GM18909 (cell line): ENCODE data around the gene LRP8.

Source experiments
- ATAC-seq: cut with Tn5 transposase; IDR thresholded peaks from one replicate; pipeline ENCODE4 v1.9.1; 2021; ENCODE audit warnings: mild to moderate bottlenecking; ENCODE audit not compliant: unreplicated experiment, poor library complexity

LRP8 gene

GRCh38 chr1:53361541-53361961, 33.7 kb upstream of the LRP8 start:
- ATAC-seq: no peak

- no peak for ATAC-seq
Measured at GRCh38 chr1:53359934-53360276, 32.0 kb upstream of the LRP8 start.

- no peak for ATAC-seq
Measured at GRCh38 chr1:53359225-53359933, 31.5 kb upstream of the LRP8 start.

- no peak for ATAC-seq
Measured at GRCh38 chr1:53356637-53357036, 28.8 kb upstream of the LRP8 start.

GRCh38 chr1:53354119-53354518, 26.2 kb upstream of the LRP8 start:
- ATAC-seq: no peak

GRCh38 chr1:53352561-53352960, 24.7 kb upstream of the LRP8 start:
- no peak for ATAC-seq

GRCh38 chr1:53350853-53351767, 23.2 kb upstream of the LRP8 start:
- ATAC-seq: no peak

GRCh38 chr1:53349968-53350852, 22.3 kb upstream of the LRP8 start:
- ATAC-seq: no peak

- ATAC-seq: no peak
Measured at GRCh38 chr1:53349369-53349835, 21.5 kb upstream of the LRP8 start.

- ATAC-seq: no peak
Measured at GRCh38 chr1:53348486-53349368, 20.9 kb upstream of the LRP8 start.

GRCh38 chr1:53346814-53347176, 18.9 kb upstream of the LRP8 start:
- ATAC-seq: no peak

GRCh38 chr1:53345996-53346813, 18.3 kb upstream of the LRP8 start:
- ATAC-seq: no peak

- ATAC-seq: peak; percentile 76
Measured at GRCh38 chr1:53344921-53345838, 17.3 kb upstream of the LRP8 start.

- no peak for ATAC-seq
Measured at GRCh38 chr1:53343831-53344668, 16.2 kb upstream of the LRP8 start.

- no peak for ATAC-seq
Measured at GRCh38 chr1:53342735-53343470, 15.0 kb upstream of the LRP8 start.

GRCh38 chr1:53341961-53342707, 14.3 kb upstream of the LRP8 start:
- no peak for ATAC-seq
